ENCODE data around the gene REPS2. TPM values are rescaled to one million over a fixed set of nuclear protein-coding genes. Genes with fewer than 3 reads are reported as not detected.

Gene REPS2
- total RNA-seq, 3 donors from 2014 or later (not counting 1 experiment from before 2014, with no cell fraction given) = 0.27 to 9.2 (median 0.59) TPM

DNA sequence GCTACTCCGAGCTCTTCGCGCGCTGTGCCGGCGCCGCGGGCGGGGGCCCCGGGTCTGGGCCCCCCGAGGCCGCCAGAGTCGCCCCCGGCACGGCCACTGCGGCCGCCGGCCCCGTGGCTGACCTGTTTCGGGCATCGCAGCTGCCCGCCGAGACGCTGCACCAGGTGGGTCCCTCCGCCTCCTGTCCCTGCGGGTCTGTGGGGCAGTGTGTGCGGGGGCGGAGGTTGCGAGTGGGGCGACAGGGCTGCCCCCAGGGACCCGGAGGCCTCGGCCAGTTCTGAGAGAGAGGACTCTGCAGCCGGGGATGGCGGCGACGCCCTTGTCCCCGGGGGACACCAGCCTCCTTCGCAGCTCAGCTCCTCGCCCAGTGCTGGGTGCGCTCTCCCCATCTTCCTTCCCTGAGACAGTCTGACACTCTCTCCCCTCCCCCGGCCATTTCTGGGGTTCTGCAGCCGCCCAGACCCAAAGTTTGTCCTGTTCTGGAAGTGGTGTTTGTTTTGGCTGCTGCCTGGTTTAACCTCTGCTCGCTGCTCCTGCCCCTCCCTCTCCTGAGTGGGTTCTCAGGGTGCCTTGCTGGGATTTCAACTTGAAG, 609 bp downstream of the REPS2 start:
- Histone ChIP-seq H3K36me3 (ENCODE audit: control insufficient read depth, insufficient read depth, low read length) (no peaks in the 10 kb centered on the region), H3K9me3 (ENCODE audit: control insufficient read depth, insufficient read depth, low read length) (no peaks in the 10 kb centered on the region), H3K27ac (ENCODE audit: low read length) (no peak overlapping the region), H3K4me1 (ENCODE audit: control insufficient read depth, insufficient read depth, low read length) (peaks cover 11% of the 10 kb centered on the region), H3K4me3 (ENCODE audit: low read length) (peak overlapping the region; percentile 50), H3K27me3 (ENCODE audit: control insufficient read depth, insufficient read depth, low read length) (no peaks in the 10 kb centered on the region)
- no peaks in the 10 kb centered on the region for H3K4me1 Mint-ChIP-seq
- H3K27ac Mint-ChIP-seq = peak overlapping the region in 1 of 2 donors; percentile 63
- intact Hi-C loops (cut with micrococcal nuclease) = no loop called here
- under 1% methylated on average over 39 of the region's 43 CpGs for WGBS (ENCODE audit: insufficient coverage)
- DNase-seq (peak; percentile 17 to 27), ATAC-seq (peak; percentile 19 to 30 (median 25))
- H3K9me3 Mint-ChIP-seq = peaks cover 0 to 2% of the 10 kb centered on the region in 2 donors
- H3K27me3 Mint-ChIP-seq (ENCODE audit: low read depth in 2 of 2) = peaks cover 4 to 16% of the 10 kb centered on the region in 2 donors
- H3K4me3 Mint-ChIP-seq = peak overlapping the region; percentile 85
- TF ChIP-seq, protein P1, sequence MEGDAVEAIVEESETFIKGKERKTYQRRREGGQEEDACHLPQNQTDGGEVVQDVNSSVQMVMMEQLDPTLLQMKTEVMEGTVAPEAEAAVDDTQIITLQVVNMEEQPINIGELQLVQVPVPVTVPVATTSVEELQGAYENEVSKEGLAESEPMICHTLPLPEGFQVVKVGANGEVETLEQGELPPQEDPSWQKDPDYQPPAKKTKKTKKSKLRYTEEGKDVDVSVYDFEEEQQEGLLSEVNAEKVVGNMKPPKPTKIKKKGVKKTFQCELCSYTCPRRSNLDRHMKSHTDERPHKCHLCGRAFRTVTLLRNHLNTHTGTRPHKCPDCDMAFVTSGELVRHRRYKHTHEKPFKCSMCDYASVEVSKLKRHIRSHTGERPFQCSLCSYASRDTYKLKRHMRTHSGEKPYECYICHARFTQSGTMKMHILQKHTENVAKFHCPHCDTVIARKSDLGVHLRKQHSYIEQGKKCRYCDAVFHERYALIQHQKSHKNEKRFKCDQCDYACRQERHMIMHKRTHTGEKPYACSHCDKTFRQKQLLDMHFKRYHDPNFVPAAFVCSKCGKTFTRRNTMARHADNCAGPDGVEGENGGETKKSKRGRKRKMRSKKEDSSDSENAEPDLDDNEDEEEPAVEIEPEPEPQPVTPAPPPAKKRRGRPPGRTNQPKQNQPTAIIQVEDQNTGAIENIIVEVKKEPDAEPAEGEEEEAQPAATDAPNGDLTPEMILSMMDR (IDR thresholded peaks at IDR 0.05) = no peak
- H3K36me3 Mint-ChIP-seq = no peaks in the 10 kb centered on the region

DNA sequence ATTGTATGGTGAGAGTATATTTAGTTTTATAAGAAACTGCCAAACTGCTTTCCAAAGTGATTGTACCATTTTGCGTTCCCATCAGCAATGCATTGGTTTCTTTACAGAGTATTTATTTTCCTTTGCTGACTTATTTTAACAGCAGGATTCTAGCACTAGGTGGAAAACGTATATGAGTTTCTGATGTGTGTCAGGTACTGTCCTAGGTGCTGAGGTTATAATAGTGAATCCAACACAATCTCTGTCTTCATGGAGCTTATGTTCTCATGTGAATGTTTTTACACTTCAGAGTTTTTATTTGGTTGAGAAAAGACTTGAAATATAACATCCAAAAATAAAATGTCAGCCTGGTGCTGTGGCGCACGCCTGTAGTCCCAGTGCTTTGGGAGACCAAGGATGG, 4.0 kb downstream of the REPS2 start:
- H3K27me3 Mint-ChIP-seq (ENCODE audit: low read depth in 2 of 2) = peaks cover 4 to 21% of the 10 kb centered on the region in 2 donors
- Histone ChIP-seq H3K4me3 (ENCODE audit: low read length) (no peak overlapping the region), H3K4me1 (ENCODE audit: control insufficient read depth, insufficient read depth, low read length) (peaks cover 11% of the 10 kb centered on the region), H3K27me3 (ENCODE audit: control insufficient read depth, insufficient read depth, low read length) (no peaks in the 10 kb centered on the region), H3K27ac (ENCODE audit: low read length) (no peak overlapping the region), H3K36me3 (ENCODE audit: control insufficient read depth, insufficient read depth, low read length) (no peaks in the 10 kb centered on the region), H3K9me3 (ENCODE audit: control insufficient read depth, insufficient read depth, low read length) (no peaks in the 10 kb centered on the region)
- no peaks in the 10 kb centered on the region for H3K4me1 Mint-ChIP-seq
- TF ChIP-seq, protein P1 (IDR thresholded peaks at IDR 0.05) = no peak
- ATAC-seq (no peak), DNase-seq (no peak)
- intact Hi-C loops (cut with micrococcal nuclease) = no loop called here
- WGBS (ENCODE audit: insufficient coverage) = 100% methylated on average over 2 of the region's 4 CpGs
- H3K9me3 Mint-ChIP-seq = no peaks in the 10 kb centered on the region
- no peak overlapping the region for H3K4me3 Mint-ChIP-seq
- no peaks in the 10 kb centered on the region for H3K36me3 Mint-ChIP-seq
- H3K27ac Mint-ChIP-seq = no peak overlapping the region

DNA sequence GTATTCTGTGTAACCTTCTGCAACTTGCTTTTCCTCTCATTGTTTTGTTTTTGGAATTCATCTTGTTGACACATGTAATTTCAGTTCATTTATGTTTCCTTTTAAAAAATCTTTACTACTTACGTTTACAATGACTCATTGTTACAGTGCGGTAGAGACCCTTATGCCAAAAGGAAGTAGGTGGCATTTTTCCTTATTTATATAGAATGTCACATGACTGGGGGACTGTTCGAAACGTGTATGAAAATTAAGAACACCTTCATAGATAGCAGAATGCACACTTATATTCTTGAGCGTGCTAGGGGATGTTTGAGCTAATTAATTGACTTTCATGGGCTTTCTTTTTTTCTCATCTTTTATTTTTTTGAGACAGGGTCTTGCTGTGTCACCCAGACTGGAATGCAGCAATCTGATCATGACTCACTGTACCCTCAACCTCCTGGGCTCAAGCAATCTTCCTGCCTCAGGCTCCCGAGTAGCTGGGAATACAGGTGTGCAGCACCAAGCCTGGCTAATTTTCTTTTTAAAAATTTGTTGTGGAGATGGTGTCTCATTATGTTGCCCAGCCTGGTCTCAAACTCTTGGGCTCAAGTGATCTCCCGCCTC, 7.3 kb downstream of the REPS2 start:
- H3K36me3 ChIP-seq (ENCODE audit: control insufficient read depth, insufficient read depth, low read length) = no peaks in the 10 kb centered on the region
- intact Hi-C loops (cut with micrococcal nuclease) = no loop called here
- Mint-ChIP-seq H3K27ac (no peak overlapping the region), H3K4me3 (no peak overlapping the region), H3K9me3 (no peaks in the 10 kb centered on the region), H3K36me3 (no peaks in the 10 kb centered on the region), H3K4me1 (no peaks in the 10 kb centered on the region), H3K27me3 (ENCODE audit: low read depth in 2 of 2) (peaks cover 4 to 29% of the 10 kb centered on the region in 2 donors)
- 67% methylated on average over 1 of the region's 7 CpGs for WGBS (ENCODE audit: insufficient coverage)
- no peak overlapping the region for H3K27ac ChIP-seq (ENCODE audit: low read length)
- H3K27me3 ChIP-seq (ENCODE audit: control insufficient read depth, insufficient read depth, low read length) = no peaks in the 10 kb centered on the region
- H3K4me3 ChIP-seq (ENCODE audit: low read length) = no peak overlapping the region
- DNase-seq = no peak
- H3K4me1 ChIP-seq (ENCODE audit: control insufficient read depth, insufficient read depth, low read length) = peaks cover 5% of the 10 kb centered on the region
- no peaks in the 10 kb centered on the region for H3K9me3 ChIP-seq (ENCODE audit: control insufficient read depth, insufficient read depth, low read length)
- no peak for ATAC-seq
- TF ChIP-seq, protein P1 (IDR thresholded peaks at IDR 0.05) = no peak
